GM12891 (cell line): ENCODE data around the gene RASA4B.

Experiments used
- POLR2A ChIP-seq: IDR thresholded peaks from 2 replicates; pipeline ENCODE4 v1.6.1; 2011; ENCODE audit warnings: low read depth, low read length, control low read depth
- POLR2AphosphoS5 ChIP-seq: IDR thresholded peaks from 2 replicates; pipeline ENCODE4 v1.6.1; 2011; ENCODE audit warnings: low read depth, low read length, control low read depth
- SPI1 ChIP-seq: IDR thresholded peaks from 2 replicates; pipeline ENCODE4 v1.6.1; 2011; ENCODE audit warnings: low read depth, low read length, control low read depth
- TAF1 ChIP-seq: IDR thresholded peaks from 2 replicates; pipeline ENCODE4 v1.6.1; 2011; ENCODE audit warnings: low read depth, low read length, control low read depth

- TF ChIP-seq POLR2A: no peak
- no peak for TF ChIP-seq TAF1
- TF ChIP-seq POLR2AphosphoS5: no peak
- TF ChIP-seq SPI1: no peak
Measured at GRCh38 chr7:102456327-102456726, 61.2 kb downstream of the RASA4B start.
